HG03139 (cell line): ENCODE measurements around the gene KLHDC8B.
"Not testable (repeated sequence)": the region's sequence is repeated elsewhere in the genome, so short reads cannot be mapped to it uniquely, and the experiment has no call there.

Experiments used
- ATAC-seq: cut with Tn5 transposase; IDR thresholded peaks from one replicate; pipeline ENCODE4 v1.9.1; 2021; ENCODE audit not compliant: unreplicated experiment

KLHDC8B gene

GRCh38 chr3:49181351-49181750 is 10.0 kb downstream of the KLHDC8B start:
- ATAC-seq: no peak

GRCh38 chr3:49182682-49183081 is 11.3 kb downstream of the KLHDC8B start:
- no peak for ATAC-seq

- ATAC-seq: no peak
These were observed 12.5 kb downstream of the KLHDC8B start for GRCh38 chr3:49183873-49184272.

- no peak for ATAC-seq
These were observed 20.3 kb downstream of the KLHDC8B start for GRCh38 chr3:49191741-49192140.

GRCh38 chr3:49198161-49198560 is 26.8 kb downstream of the KLHDC8B start:
- no peak for ATAC-seq

GRCh38 chr3:49198611-49199230 is 27.3 kb downstream of the KLHDC8B start:
- no peak for ATAC-seq

GRCh38 chr3:49199239-49199899 is 28.0 kb downstream of the KLHDC8B start:
- no peak for ATAC-seq

GRCh38 chr3:49199900-49200281 is 28.5 kb downstream of the KLHDC8B start:
- no peak for ATAC-seq

- no peak for ATAC-seq
These were observed 42.1 kb downstream of the KLHDC8B start for GRCh38 chr3:49213541-49213943.

- no peak for ATAC-seq
These were observed 42.6 kb downstream of the KLHDC8B start for GRCh38 chr3:49213998-49214397.

- ATAC-seq: not testable (repeated sequence)
These were observed 45.3 kb downstream of the KLHDC8B start for GRCh38 chr3:49216687-49217086.

GRCh38 chr3:49217108-49217507 is 45.7 kb downstream of the KLHDC8B start:
- ATAC-seq: not testable (repeated sequence)

- no peak for ATAC-seq
These were observed 46.5 kb downstream of the KLHDC8B start for GRCh38 chr3:49217688-49218470.

- not testable (repeated sequence) for ATAC-seq
These were observed 47.1 kb downstream of the KLHDC8B start for GRCh38 chr3:49218471-49218989.

GRCh38 chr3:49219132-49219531 is 47.7 kb downstream of the KLHDC8B start:
- no peak for ATAC-seq

GRCh38 chr3:49220985-49221563 is 49.7 kb downstream of the KLHDC8B start:
- not testable (repeated sequence) for ATAC-seq

GRCh38 chr3:49222002-49222401 is 50.6 kb downstream of the KLHDC8B start:
- ATAC-seq: no peak
